Osteoblast (primary cell): Measurements from ENCODE around the gene NPAS3. TPM values are rescaled to one million over a fixed set of nuclear protein-coding genes. Genes with fewer than 3 reads are reported as not detected.

Source experiments
- DNase-seq: peaks from one replicate; pipeline ENCODE4 v3.0.0; 2011; ENCODE audit warnings: low spot score, mixed read lengths; ENCODE audit not compliant: insufficient read length; ENCODE audit errors: missing footprints
- H2AFZ ChIP-seq: 2 replicates; pipeline ENCODE4 v1.6.0; 2011; ENCODE audit warnings: mild to moderate bottlenecking, low read length
- H3K27ac ChIP-seq: 2 replicates; pipeline ENCODE4 v1.5.1; 2011; ENCODE audit warnings: mild to moderate bottlenecking, low read depth, low read length, moderate library complexity
- H3K27me3 ChIP-seq: 2 replicates; pipeline ENCODE4 v1.6.0; 2012; ENCODE audit warnings: mild to moderate bottlenecking, control low read depth, inconsistent platforms, low read length, moderate library complexity; ENCODE audit not compliant: insufficient read depth
- H3K36me3 ChIP-seq: 2 replicates; pipeline ENCODE4 v1.5.1; 2011; ENCODE audit warnings: mild to moderate bottlenecking, low read length, control low read depth, moderate library complexity; ENCODE audit not compliant: insufficient read depth
- H3K4me1 ChIP-seq: 2 replicates; pipeline ENCODE4 v1.5.1; 2011; ENCODE audit warnings: mild to moderate bottlenecking, low read length, control low read depth, moderate library complexity; ENCODE audit not compliant: insufficient read depth
- H3K4me2 ChIP-seq: 2 replicates; pipeline ENCODE4 v1.6.0; 2011; ENCODE audit warnings: mild to moderate bottlenecking, low read length; ENCODE audit not compliant: insufficient read depth
- H3K4me3 ChIP-seq: fragments of 200-600 bp; sonication (generic); 3 replicates; pipeline ENCODE4 v1.5.1; 2012; ENCODE audit warnings: mild to moderate bottlenecking, low read length, inconsistent platforms; ENCODE audit not compliant: insufficient read depth
- H3K79me2 ChIP-seq: 2 replicates; pipeline ENCODE4 v1.6.0; 2012; ENCODE audit warnings: mild to moderate bottlenecking, low read length, control low read depth, inconsistent platforms; ENCODE audit not compliant: insufficient read depth
- H3K9me3 ChIP-seq: 2 replicates; pipeline ENCODE4 v1.5.1; 2011; ENCODE audit warnings: low read depth, low read length, control low read depth
- H4K20me1 ChIP-seq: 2 replicates; pipeline ENCODE4 v1.6.0; 2012; ENCODE audit warnings: mild to moderate bottlenecking, low read length, control low read depth; ENCODE audit not compliant: insufficient read depth
- total RNA-seq: library from RNA; depleted of rRNA; stranded (reverse); fragments of >200 nt; gene quantifications from 2 replicates; pipeline ENCODE4 v1.2.3, GENCODE V29; 2012
- TF ChIP-seq, protein P1 (sequence below): IDR thresholded peaks from 2 replicates; pipeline ENCODE4 v1.5.1; 2011; ENCODE audit warnings: mild to moderate bottlenecking, low read depth, low read length, moderate library complexity; ENCODE audit errors: extremely low read depth

The NPAS3 gene
- total RNA-seq, 1 donor: 0.72 TPM

DNA sequence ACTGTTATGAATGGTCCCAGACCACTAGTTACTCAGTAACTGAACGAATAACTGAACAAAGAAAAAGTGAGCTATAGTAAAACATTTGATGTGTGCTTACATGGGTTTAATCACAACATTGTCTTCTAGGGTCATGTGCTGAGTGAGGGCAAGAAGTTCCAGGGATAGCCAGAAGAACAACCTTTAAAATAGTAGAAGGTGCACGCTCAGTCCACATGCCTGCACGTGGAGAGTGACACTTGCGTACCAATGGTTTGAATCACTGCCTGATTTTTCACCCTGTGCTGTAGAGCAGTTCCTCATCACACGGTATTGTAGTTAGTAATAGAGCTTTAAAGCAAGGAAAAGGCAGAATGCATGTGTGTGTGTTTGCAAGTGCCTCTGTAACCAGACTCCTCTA is 788.0 kb downstream of the NPAS3 start:
- Histone ChIP-seq H3K27ac (no peak overlapping the region), H3K4me2 (no peak overlapping the region), H2AFZ (no peak overlapping the region), H3K9me3 (no peaks in the 10 kb centered on the region), H3K36me3 (no peaks in the 10 kb centered on the region), H3K27me3 (no peaks in the 10 kb centered on the region), H4K20me1 (no peaks in the 10 kb centered on the region), H3K4me3 (no peak overlapping the region), H3K79me2 (no peaks in the 10 kb centered on the region), H3K4me1 (no peaks in the 10 kb centered on the region)
- TF ChIP-seq, protein P1, sequence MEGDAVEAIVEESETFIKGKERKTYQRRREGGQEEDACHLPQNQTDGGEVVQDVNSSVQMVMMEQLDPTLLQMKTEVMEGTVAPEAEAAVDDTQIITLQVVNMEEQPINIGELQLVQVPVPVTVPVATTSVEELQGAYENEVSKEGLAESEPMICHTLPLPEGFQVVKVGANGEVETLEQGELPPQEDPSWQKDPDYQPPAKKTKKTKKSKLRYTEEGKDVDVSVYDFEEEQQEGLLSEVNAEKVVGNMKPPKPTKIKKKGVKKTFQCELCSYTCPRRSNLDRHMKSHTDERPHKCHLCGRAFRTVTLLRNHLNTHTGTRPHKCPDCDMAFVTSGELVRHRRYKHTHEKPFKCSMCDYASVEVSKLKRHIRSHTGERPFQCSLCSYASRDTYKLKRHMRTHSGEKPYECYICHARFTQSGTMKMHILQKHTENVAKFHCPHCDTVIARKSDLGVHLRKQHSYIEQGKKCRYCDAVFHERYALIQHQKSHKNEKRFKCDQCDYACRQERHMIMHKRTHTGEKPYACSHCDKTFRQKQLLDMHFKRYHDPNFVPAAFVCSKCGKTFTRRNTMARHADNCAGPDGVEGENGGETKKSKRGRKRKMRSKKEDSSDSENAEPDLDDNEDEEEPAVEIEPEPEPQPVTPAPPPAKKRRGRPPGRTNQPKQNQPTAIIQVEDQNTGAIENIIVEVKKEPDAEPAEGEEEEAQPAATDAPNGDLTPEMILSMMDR: no peak
- DNase-seq: no peak

DNA sequence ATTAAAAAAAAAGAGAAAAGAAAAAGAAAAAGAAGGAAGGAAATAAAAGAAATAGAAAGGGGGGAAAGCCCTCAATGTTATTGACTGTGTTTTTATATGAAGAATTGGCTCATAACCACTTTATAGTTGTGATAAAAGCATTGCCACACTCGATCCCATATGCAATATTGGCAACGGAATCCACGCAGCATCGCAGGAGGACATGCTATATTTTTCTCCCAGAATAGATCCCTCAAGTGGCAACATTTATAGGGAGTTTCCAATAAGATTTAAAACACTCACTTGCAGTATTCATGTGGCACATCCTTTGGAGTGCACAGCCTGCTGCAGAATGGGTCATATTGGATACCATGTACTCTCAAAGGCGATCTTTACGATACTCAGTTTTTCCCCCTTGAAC is 788.9 kb downstream of the NPAS3 start:
- TF ChIP-seq, protein P1: no peak
- Histone ChIP-seq H3K27ac (no peak overlapping the region), H2AFZ (no peak overlapping the region), H3K4me1 (no peaks in the 10 kb centered on the region), H3K27me3 (no peaks in the 10 kb centered on the region), H3K36me3 (no peaks in the 10 kb centered on the region), H3K9me3 (no peaks in the 10 kb centered on the region), H3K4me2 (no peak overlapping the region), H3K79me2 (no peaks in the 10 kb centered on the region), H4K20me1 (no peaks in the 10 kb centered on the region), H3K4me3 (no peak overlapping the region)
- no peak for DNase-seq

DNA sequence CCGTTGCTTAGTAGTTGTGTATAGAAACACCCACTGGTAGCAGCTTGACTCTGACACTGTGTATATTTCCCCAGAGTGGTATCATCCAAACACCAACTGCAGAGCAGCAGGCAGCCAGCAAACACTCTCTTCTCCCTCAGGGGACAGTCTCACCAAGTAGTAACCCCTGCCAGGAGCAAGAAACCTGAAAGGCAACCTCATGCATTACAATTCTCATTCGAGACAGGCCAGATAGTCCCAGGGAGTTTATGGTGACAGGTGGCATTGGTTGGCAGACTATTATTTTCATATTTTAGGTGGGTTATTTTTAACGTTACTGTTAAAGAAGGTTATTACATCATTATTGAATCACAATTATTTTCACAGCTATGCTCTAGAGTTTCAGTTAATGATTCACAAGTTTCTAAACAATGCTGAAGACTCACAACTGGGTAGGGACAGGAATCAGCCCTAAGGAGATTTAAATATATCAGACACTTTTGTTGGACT is 789.4 kb downstream of the NPAS3 start:
- H3K79me2 ChIP-seq: no peaks in the 10 kb centered on the region
- H3K36me3 ChIP-seq: no peaks in the 10 kb centered on the region
- H3K27ac ChIP-seq: no peak overlapping the region
- H3K4me1 ChIP-seq: no peaks in the 10 kb centered on the region
- no peaks in the 10 kb centered on the region for H3K9me3 ChIP-seq
- no peaks in the 10 kb centered on the region for H4K20me1 ChIP-seq
- H2AFZ ChIP-seq: no peak overlapping the region
- DNase-seq: no peak
- no peaks in the 10 kb centered on the region for H3K27me3 ChIP-seq
- TF ChIP-seq, protein P1: no peak
- no peak overlapping the region for H3K4me2 ChIP-seq
- no peak overlapping the region for H3K4me3 ChIP-seq

DNA sequence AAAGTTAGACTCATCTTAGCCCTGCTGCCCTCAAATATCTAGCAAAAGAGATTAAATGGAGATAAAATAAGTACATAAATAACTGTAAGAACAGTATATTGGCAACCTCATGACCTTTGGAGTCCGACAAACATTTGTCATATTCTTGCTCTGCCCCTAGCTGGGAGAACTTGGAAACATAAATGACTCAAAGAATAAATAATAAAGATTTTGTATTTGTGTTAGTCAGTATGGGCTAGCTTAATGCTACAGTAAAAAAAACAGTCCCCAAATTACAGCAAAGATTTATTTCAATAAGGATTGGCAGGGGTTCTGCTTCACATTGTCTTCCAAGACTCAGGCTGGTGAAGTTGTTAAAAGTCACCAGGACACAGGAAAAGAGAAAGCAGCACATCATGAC is 791.5 kb downstream of the NPAS3 start:
- H3K4me2 ChIP-seq: no peak overlapping the region
- no peaks in the 10 kb centered on the region for H3K79me2 ChIP-seq
- peak; percentile 56 for DNase-seq
- H3K27me3 ChIP-seq: no peaks in the 10 kb centered on the region
- TF ChIP-seq, protein P1: no peak
- no peak overlapping the region for H3K4me3 ChIP-seq
- no peaks in the 10 kb centered on the region for H4K20me1 ChIP-seq
- H3K36me3 ChIP-seq: no peaks in the 10 kb centered on the region
- H2AFZ ChIP-seq: no peak overlapping the region
- H3K4me1 ChIP-seq: no peaks in the 10 kb centered on the region
- no peak overlapping the region for H3K27ac ChIP-seq
- no peaks in the 10 kb centered on the region for H3K9me3 ChIP-seq
